ENCODE results near the gene TENM4. TPM values are rescaled to one million over a fixed set of nuclear protein-coding genes. Genes with fewer than 3 reads are reported as not detected.

The TENM4 gene
- total RNA-seq, 1 donor from 2014 or later = not detected

GRCh38 chr11:79392161-79392560 lies 48.7 kb downstream of the TENM4 start:
- no peak for DNase-seq (ENCODE audit: low read depth in 2 of 2)

GRCh38 chr11:79390923-79391322 lies 49.9 kb downstream of the TENM4 start:
- DNase-seq (ENCODE audit: low read depth in 2 of 2) = no peak

- DNase-seq (ENCODE audit: low read depth in 2 of 2) = no peak
These were observed 50.4 kb downstream of the TENM4 start for GRCh38 chr11:79390477-79390876.

- no peak for DNase-seq (ENCODE audit: low read depth in 2 of 2)
These were observed 52.6 kb downstream of the TENM4 start for GRCh38 chr11:79388201-79388600.

- DNase-seq (ENCODE audit: low read depth in 2 of 2) = no peak
These were observed 57.0 kb downstream of the TENM4 start for GRCh38 chr11:79383874-79384273.

- no peak for DNase-seq (ENCODE audit: low read depth in 2 of 2)
These were observed 58.4 kb downstream of the TENM4 start for GRCh38 chr11:79382301-79383050.

- DNase-seq (ENCODE audit: low read depth in 2 of 2) = no peak
These were observed 59.8 kb downstream of the TENM4 start for GRCh38 chr11:79381036-79381435.

GRCh38 chr11:79377406-79377805 lies 63.4 kb downstream of the TENM4 start:
- no peak for DNase-seq (ENCODE audit: low read depth in 2 of 2)

- DNase-seq (ENCODE audit: low read depth in 2 of 2) = no peak
These were observed 64.8 kb downstream of the TENM4 start for GRCh38 chr11:79375818-79376550.

GRCh38 chr11:79374727-79375126 lies 66.1 kb downstream of the TENM4 start:
- DNase-seq (ENCODE audit: low read depth in 2 of 2) = no peak

- DNase-seq (ENCODE audit: low read depth in 2 of 2) = no peak
These were observed 69.1 kb downstream of the TENM4 start for GRCh38 chr11:79371724-79372123.

GRCh38 chr11:79371152-79371551 lies 69.7 kb downstream of the TENM4 start:
- DNase-seq (ENCODE audit: low read depth in 2 of 2) = no peak

- DNase-seq (ENCODE audit: low read depth in 2 of 2) = no peak
These were observed 71.8 kb downstream of the TENM4 start for GRCh38 chr11:79369055-79369454.

- DNase-seq (ENCODE audit: low read depth in 2 of 2) = no peak
These were observed 73.0 kb downstream of the TENM4 start for GRCh38 chr11:79367844-79368243.

GRCh38 chr11:79366218-79366617 lies 74.6 kb downstream of the TENM4 start:
- no peak for DNase-seq (ENCODE audit: low read depth in 2 of 2)

GRCh38 chr11:79363861-79364378 lies 76.9 kb downstream of the TENM4 start:
- DNase-seq (ENCODE audit: low read depth in 2 of 2) = no peak

- no peak for DNase-seq (ENCODE audit: low read depth in 2 of 2)
These were observed 77.6 kb downstream of the TENM4 start for GRCh38 chr11:79363256-79363655.

GRCh38 chr11:79362821-79363220 lies 78.0 kb downstream of the TENM4 start:
- DNase-seq (ENCODE audit: low read depth in 2 of 2) = no peak

GRCh38 chr11:79362206-79362757 lies 78.5 kb downstream of the TENM4 start:
- no peak for DNase-seq (ENCODE audit: low read depth in 2 of 2)

- no peak for DNase-seq (ENCODE audit: low read depth in 2 of 2)
These were observed 82.6 kb downstream of the TENM4 start for GRCh38 chr11:79358258-79358657.

- no peak for DNase-seq (ENCODE audit: low read depth in 2 of 2)
These were observed 87.1 kb downstream of the TENM4 start for GRCh38 chr11:79353706-79354105.

GRCh38 chr11:79352349-79352703 lies 88.5 kb downstream of the TENM4 start:
- DNase-seq (ENCODE audit: low read depth in 2 of 2) = no peak

Measured in lung microvascular endothelial cell (primary cell).